ENCODE data around the gene FGD1. TPM values are rescaled to one million over a fixed set of nuclear protein-coding genes. Genes with fewer than 3 reads are reported as not detected.

FGD1 gene
- total RNA-seq, 1 experiment from 2014 or later, result 5.8 TPM

- Histone ChIP-seq H3K9ac (ENCODE audit: low read length) (no peak overlapping the region), H4K20me1 (ENCODE audit: insufficient read depth) (no peaks in the 10 kb centered on the region), H3K9me3 (ENCODE audit: control insufficient read depth in 1 of 2, insufficient read depth in 1 of 2, low read depth in 1 of 2, low read length in 2 of 2) (no peaks in the 10 kb centered on the region), H3K27ac (ENCODE audit: low read depth, low read length) (no peak overlapping the region), H3K9me2 (ENCODE audit: insufficient read depth) (no peaks in the 10 kb centered on the region), H3K79me2 (ENCODE audit: insufficient read depth, low read length) (no peaks in the 10 kb centered on the region), H3K27me3 (ENCODE audit: insufficient read depth, low read length) (no peaks in the 10 kb centered on the region), H3K4me2 (ENCODE audit: low read length) (no peak overlapping the region), H3K4me1 (ENCODE audit: control insufficient read depth in 1 of 2, insufficient read depth in 2 of 2, low read length in 2 of 2) (peaks cover 5 to 12% of the 10 kb centered on the region in 2 experiments; a peak in 3 of 4 replicates), H2AFZ (ENCODE audit: low read depth, low read length, poor library complexity, severe bottlenecking) (no peak overlapping the region), H3K36me3 (ENCODE audit: control insufficient read depth in 1 of 2, insufficient read depth in 2 of 2, low read length in 2 of 2) (no peaks in the 10 kb centered on the region), H3K4me3 (replicated peaks in 1 of 2; ENCODE audit: low read depth in 1 of 2, low read length in 2 of 2) (no peak overlapping the region)
- ATAC-seq (no peak), DNase-seq (ENCODE audit: low read depth, low spot score) (no peak)
- no TSS peak for BruUV-seq (replicated peaks)
- CTCF ChIA-PET, result no interaction called here
- intact Hi-C loops (cut with micrococcal nuclease), result no loop called here
- POLR2A ChIA-PET, result no interaction called here
- RAD21 ChIA-PET (ENCODE audit: low non-redundant PET in 1 of 2, low total read pairs in 2 of 2, uncharacterized antibody in 2 of 2, unreplicated experiment in 2 of 2), result no interaction called here
- TF ChIP-seq MAX (IDR thresholded peaks at IDR 0.05) (no peak), POLR2AphosphoS5 (IDR thresholded peaks at IDR 0.05; ENCODE audit: low read depth, low read length) (no peak), CEBPB (IDR thresholded peaks at IDR 0.05; ENCODE audit: low read depth) (no peak), ELF1 (IDR thresholded peaks at IDR 0.05; ENCODE audit: borderline replicate concordance, low read depth) (no peak), REST (IDR thresholded peaks at IDR 0.05; ENCODE audit: low read depth) (no peak), ZNF274 (IDR thresholded peaks at IDR 0.05; ENCODE audit: low read depth, low read length) (no peak), JUND (IDR thresholded peaks at IDR 0.05) (no peak), EZH2phosphoT487 (IDR thresholded peaks at IDR 0.05; ENCODE audit: borderline replicate concordance) (no peak), SRF (IDR thresholded peaks at IDR 0.05; ENCODE audit: low read depth) (no peak), POLR2A (IDR thresholded peaks at IDR 0.05; ENCODE audit: borderline replicate concordance, extremely low read depth, insufficient read depth, insufficient read length) (no peak), SIN3A (IDR thresholded peaks at IDR 0.05; ENCODE audit: low read depth) (no peak)
- TF ChIP-seq, protein P1, sequence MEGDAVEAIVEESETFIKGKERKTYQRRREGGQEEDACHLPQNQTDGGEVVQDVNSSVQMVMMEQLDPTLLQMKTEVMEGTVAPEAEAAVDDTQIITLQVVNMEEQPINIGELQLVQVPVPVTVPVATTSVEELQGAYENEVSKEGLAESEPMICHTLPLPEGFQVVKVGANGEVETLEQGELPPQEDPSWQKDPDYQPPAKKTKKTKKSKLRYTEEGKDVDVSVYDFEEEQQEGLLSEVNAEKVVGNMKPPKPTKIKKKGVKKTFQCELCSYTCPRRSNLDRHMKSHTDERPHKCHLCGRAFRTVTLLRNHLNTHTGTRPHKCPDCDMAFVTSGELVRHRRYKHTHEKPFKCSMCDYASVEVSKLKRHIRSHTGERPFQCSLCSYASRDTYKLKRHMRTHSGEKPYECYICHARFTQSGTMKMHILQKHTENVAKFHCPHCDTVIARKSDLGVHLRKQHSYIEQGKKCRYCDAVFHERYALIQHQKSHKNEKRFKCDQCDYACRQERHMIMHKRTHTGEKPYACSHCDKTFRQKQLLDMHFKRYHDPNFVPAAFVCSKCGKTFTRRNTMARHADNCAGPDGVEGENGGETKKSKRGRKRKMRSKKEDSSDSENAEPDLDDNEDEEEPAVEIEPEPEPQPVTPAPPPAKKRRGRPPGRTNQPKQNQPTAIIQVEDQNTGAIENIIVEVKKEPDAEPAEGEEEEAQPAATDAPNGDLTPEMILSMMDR (IDR thresholded peaks at IDR 0.05 in 2 of 3, conservative IDR thresholded peaks at IDR 0.05 in 1 of 3; ENCODE audit: borderline replicate concordance in 1 of 3, insufficient read depth in 1 of 3, low read depth in 2 of 3, low read length in 2 of 3), result no peak
Observed at GRCh38 chrX:54483946-54484345, 12.1 kb downstream of the FGD1 start.
